SK-N-MC (cell line): ENCODE data around the gene ZBTB25.

ENCODE experiments used
- EZH2 ChIP-seq: fragments of 200-600 bp; sonication (generic); IDR thresholded peaks from one replicate; pipeline ENCODE4 v1.6.1; 2017; ENCODE audit warnings: antibody characterized with exemption
- FOXP2 ChIP-seq: optimal IDR thresholded peaks from 2 replicates; pipeline ENCODE3; 2011; ENCODE audit warnings: mild to moderate bottlenecking, moderate library complexity; ENCODE audit not compliant: insufficient read depth; ENCODE audit errors: extremely low read length, control extremely low read depth
- POLR2AphosphoS5 ChIP-seq: IDR thresholded peaks from 2 replicates; pipeline ENCODE4 v1.6.1; 2012; ENCODE audit warnings: mild to moderate bottlenecking, low read depth, low read length, borderline replicate concordance

DNA sequence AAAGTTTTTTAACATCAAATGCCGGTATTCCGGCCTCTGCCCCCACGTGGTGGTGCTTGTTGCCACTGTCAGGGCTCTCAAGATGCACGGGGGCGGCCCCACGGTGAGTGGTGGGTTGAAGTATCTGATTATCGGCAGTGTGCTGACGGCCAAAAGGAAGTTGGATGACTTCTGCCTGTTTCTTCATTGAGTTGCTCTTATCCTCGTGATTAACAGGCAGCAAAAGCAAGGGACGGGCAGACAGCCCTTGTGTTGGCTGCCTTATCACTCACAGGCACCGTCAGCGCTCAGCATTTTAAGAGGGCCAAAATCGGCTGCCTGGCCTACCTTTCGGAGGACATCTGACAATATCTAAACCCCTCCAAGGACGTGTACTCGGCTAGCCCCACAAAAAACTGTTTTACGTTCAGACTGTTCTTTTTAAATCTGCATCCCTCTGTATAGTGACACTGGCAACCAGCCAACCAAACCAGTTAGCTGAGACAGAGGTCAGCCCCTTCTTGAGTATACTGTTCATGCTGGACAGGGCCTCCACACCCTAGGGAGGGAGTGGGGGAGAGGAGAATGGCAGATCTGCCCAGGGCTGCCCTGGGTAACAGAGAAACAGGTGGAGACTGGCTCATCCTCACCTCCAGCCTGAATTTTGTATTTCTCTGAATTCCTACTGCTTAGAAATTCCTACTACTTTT is 61.2 kb downstream of the ZBTB25 start:
- TF ChIP-seq FOXP2 (no peak), POLR2AphosphoS5 (no peak), EZH2 (no peak)
